WERI-Rb-1 (cell line): ENCODE data around the gene ZSCAN22.

Source experiments
- DNase-seq: peaks from one replicate; pipeline ENCODE4 v3.0.0-alpha.2; 2020
- H3K27ac ChIP-seq: fragments of 250-450 bp; sonication (Bioruptor Pico); 2 replicates; pipeline ENCODE4 v1.5.1; 2020; ENCODE audit warnings: mild to moderate bottlenecking, moderate library complexity
- H3K27me3 ChIP-seq: fragments of 250-450 bp; sonication (Bioruptor Pico); 2 replicates; pipeline ENCODE4 v1.5.1; 2021; ENCODE audit warnings: mild to moderate bottlenecking, low read depth, moderate library complexity; ENCODE audit not compliant: insufficient read depth, severe bottlenecking
- H3K36me3 ChIP-seq: fragments of 250-450 bp; sonication (Bioruptor Pico); 2 replicates; pipeline ENCODE4 v1.5.1; 2020; ENCODE audit warnings: mild to moderate bottlenecking, moderate library complexity
- H3K4me3 ChIP-seq: 2 replicates; pipeline ENCODE4 v1.5.1; 2011; ENCODE audit warnings: low read depth, mild to moderate bottlenecking, control low read depth, low read length
- H3K9me3 ChIP-seq: fragments of 250-450 bp; sonication (Bioruptor Pico); 2 replicates; pipeline ENCODE4 v1.5.1; 2021; ENCODE audit warnings: mild to moderate bottlenecking, moderate library complexity; ENCODE audit not compliant: severe bottlenecking
- TF ChIP-seq, protein P1 (sequence below): IDR thresholded peaks from 2 replicates; pipeline ENCODE4 v1.5.1; 2011; ENCODE audit warnings: low read depth, mild to moderate bottlenecking, control low read depth, inconsistent platforms, low read length

The ZSCAN22 gene

DNA sequence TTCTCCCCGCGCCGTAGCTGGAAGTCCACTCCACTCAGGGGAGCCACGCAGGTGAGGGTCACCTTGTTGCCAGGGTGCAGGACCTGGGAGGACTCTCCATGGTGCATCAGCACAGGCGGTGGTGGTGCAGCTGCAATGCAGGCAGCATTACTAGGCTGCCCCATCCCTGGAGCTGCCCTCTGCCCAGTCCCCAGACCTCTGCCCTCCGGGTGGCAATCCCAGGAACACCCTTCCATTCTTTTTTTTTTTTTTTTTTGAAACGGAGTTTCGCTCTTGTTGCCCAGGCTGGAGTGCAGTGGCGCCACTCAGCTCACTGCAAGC is 24.7 kb downstream of the ZSCAN22 start:
- H3K36me3 ChIP-seq: no peaks in the 10 kb centered on the region; the same call in none of the 2 replicates
- no peak overlapping the region for H3K4me3 ChIP-seq

DNA sequence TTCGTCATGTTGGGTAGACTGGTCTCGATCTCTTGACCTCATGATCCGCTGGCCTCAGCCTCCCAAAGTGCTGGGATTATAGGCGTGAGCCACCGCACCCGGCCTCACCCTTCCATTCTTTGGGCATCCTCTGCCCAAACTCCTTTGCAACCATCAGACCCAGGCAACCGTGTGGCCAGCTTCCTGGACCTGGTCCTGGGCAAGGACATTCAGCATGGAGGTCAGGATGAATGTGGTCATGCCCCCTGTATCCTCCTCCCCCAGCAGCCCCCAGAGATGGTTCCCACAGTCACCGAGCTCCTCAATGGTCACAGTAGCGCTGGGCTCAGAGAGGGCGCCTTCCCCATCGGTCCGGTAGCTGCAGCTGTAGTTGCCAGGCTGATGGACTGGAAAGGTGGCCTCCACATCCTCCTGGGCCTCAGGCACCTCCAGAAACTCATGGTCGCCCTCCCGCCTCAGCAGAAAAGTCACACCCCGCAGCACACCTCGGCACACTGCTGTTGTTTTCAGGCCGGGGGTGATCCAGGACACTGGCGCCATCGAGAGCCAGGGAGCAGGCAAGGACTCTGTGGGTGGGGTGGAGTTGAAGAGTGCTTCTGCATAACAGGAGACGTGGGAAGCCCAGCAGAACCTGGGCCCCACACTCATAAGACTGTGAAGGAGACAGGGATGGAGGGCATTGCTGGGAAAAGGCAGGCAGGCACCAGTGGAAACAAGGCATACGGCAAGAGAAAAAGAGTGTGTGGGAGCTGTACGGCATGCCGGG is 25.4 kb downstream of the ZSCAN22 start:
- TF ChIP-seq, protein P1, sequence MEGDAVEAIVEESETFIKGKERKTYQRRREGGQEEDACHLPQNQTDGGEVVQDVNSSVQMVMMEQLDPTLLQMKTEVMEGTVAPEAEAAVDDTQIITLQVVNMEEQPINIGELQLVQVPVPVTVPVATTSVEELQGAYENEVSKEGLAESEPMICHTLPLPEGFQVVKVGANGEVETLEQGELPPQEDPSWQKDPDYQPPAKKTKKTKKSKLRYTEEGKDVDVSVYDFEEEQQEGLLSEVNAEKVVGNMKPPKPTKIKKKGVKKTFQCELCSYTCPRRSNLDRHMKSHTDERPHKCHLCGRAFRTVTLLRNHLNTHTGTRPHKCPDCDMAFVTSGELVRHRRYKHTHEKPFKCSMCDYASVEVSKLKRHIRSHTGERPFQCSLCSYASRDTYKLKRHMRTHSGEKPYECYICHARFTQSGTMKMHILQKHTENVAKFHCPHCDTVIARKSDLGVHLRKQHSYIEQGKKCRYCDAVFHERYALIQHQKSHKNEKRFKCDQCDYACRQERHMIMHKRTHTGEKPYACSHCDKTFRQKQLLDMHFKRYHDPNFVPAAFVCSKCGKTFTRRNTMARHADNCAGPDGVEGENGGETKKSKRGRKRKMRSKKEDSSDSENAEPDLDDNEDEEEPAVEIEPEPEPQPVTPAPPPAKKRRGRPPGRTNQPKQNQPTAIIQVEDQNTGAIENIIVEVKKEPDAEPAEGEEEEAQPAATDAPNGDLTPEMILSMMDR: no peak
- no peaks in the 10 kb centered on the region for H3K27me3 ChIP-seq
- no peaks in the 10 kb centered on the region for H3K9me3 ChIP-seq
- no peak overlapping the region for H3K4me3 ChIP-seq
- H3K36me3 ChIP-seq: no peaks in the 10 kb centered on the region; the same call in none of the 2 replicates
- H3K27ac ChIP-seq: no peak overlapping the region
- DNase-seq: no peak

More for the DNA sequence above, 24.7 kb downstream of the ZSCAN22 start:
- DNase-seq: no peak
- H3K27ac ChIP-seq: no peak overlapping the region
- no peaks in the 10 kb centered on the region for H3K27me3 ChIP-seq
- TF ChIP-seq, protein P1: no peak
- H3K9me3 ChIP-seq: no peaks in the 10 kb centered on the region

DNA sequence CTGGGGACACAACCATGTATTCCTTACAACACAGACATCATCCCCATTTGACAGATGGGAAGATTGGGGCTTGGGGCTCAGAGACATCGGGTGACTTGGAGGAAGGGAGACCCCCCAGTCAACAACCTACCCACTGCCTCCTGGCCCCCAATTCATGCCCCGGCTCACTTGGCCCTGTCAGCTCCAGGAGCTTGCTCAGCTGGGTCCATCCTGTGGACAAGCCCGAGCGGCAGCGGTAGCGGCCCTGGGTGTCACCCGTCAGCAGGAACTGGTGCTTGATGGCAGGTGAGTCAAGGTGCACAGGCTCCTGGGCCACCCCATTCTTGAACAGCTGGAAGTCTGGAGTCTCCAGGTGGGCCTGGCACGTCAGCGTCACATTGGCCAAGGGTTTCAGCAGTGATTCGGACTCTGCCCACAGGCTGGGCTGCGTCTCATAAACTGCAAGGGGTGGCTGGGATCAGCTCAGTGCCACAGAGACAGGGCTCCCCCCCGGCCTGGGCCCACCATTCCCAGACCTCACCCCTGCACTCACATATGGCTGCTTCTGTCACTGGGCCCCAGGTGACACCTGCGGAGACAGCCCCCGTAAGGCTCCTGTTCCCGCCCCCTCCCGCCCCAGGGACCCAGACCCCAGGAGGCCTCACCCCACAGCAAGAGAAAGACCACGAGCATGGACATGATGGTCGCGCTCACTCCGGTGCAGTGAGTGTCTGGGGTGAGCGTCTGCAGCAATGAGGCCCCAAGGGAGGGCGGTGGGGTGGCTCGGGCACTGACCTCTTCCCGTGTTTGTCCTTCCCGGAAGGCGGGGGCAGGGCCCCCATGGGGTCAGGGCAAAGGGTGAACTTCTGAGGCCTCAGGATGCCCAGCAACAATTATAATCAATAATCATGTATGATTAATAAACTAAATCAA is 26.2 kb downstream of the ZSCAN22 start, which contains the start of gene A1BG:
A1BG (minus strand) TSS at position 733 of the 912 bp plus-strand sequence; CDS start at position 678, 55 bp downstream.
- TF ChIP-seq, protein P1: no peak
- no peaks in the 10 kb centered on the region for H3K27me3 ChIP-seq
- no peaks in the 10 kb centered on the region for H3K9me3 ChIP-seq
- no peaks in the 10 kb centered on the region; the same call in none of the 2 replicates for H3K36me3 ChIP-seq
- H3K4me3 ChIP-seq: no peak within 1 kb of the TSS
- H3K27ac ChIP-seq: no peak within 1 kb of the TSS
- DNase-seq: no peak

DNA sequence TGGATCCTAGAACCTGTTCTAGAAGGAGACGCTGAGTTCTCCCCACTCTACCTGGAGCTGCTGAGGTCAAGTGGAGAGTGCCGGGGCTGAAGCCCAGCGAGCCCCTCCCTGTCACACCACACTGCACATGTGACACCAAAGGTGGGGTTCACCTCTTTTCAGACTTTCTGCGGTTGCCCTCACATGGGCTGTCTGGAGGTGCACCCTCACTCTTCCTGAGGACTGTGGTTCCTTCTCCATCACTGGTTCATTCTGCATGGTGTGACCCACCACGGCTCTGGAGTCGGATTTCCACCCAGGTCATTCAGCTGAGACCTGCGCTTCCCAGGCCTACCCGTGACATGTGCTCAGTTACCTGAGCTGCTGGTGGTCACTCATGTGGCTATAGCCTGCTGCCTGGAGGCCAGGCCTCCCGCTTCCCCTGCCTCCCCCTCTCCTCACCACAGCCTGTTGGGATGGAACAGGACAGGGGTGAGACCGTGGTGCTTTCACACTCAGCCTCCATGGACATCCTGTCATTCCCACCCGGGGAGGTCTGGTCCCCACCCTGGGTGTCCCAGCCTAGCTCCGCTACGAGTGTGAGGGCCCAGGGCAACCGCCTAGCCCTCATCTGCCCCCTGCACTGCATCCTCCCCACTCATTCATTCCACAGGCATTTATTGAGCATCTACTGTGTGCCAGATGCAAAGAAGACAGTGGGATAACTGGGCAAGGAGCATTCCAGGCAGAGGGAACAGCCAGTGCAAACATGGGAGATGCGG is 27.1 kb downstream of the ZSCAN22 start:
- DNase-seq: no peak
- no peaks in the 10 kb centered on the region for H3K27me3 ChIP-seq
- no peaks in the 10 kb centered on the region; the same call in none of the 2 replicates for H3K36me3 ChIP-seq
- no peak overlapping the region for H3K27ac ChIP-seq
- no peaks in the 10 kb centered on the region for H3K9me3 ChIP-seq
- TF ChIP-seq, protein P1: no peak
- no peak overlapping the region for H3K4me3 ChIP-seq

DNA sequence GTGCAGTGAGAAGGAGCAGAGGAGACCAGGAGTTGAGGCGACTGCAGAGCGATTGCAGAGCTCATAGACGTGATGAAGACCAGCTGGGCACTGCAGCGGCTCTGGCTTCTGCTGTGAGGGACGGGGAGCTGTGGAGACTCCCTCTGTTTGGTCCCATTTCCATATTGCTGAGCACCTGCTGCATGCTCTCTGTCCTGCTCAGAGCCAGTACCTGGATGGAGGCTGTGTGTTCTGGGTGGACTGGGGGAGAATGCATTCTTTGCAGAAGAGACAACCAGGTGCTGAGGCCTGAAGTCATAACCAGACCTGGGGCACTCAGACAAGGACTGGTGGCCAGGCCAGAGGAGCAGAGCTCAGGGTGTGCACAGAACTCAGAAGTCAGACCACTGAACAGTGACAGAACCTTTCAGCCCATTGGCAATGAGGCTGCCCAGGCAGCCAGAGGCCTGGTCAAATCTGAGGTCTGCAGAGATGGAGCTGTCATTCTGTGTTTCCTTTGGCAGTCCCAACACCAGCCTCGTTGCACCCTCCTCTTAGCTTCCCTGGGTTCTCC is 27.8 kb downstream of the ZSCAN22 start:
- TF ChIP-seq, protein P1: no peak
- no peak overlapping the region for H3K27ac ChIP-seq

More for the DNA sequence above, 27.8 kb downstream of the ZSCAN22 start:
- no peaks in the 10 kb centered on the region for H3K27me3 ChIP-seq
- H3K36me3 ChIP-seq: no peaks in the 10 kb centered on the region; the same call in none of the 2 replicates
- no peak for DNase-seq
- no peak overlapping the region for H3K4me3 ChIP-seq
- H3K9me3 ChIP-seq: no peaks in the 10 kb centered on the region
